ENCODE results near the gene NR5A1. TPM values are rescaled to one million over a fixed set of nuclear protein-coding genes. Genes with fewer than 3 reads are reported as not detected.

Gene NR5A1
- total RNA-seq, 1 experiment from 2014 or later: 0.64 TPM

GRCh38 chr9:124453586-124454191 is 53.5 kb downstream of the NR5A1 start:
- peak overlapping the region; percentile 41 for H3K9ac ChIP-seq (ENCODE audit: low read length)
- intact Hi-C loops (cut with micrococcal nuclease): no loop called here
- no peaks in the 10 kb centered on the region for H3K9me3 ChIP-seq (ENCODE audit: control insufficient read depth in 1 of 2, insufficient read depth in 1 of 2, low read depth in 1 of 2, low read length in 2 of 2)
- H3K36me3 ChIP-seq (ENCODE audit: control insufficient read depth in 1 of 2, insufficient read depth in 2 of 2, low read length in 2 of 2): no peaks in the 10 kb centered on the region
- ChIA-PET CTCF (interaction anchor here (1.0 kb wide), 1 partner anchor 37 kb away, joined by 3 read pairs; no protein-coding TSS in a partner anchor), RAD21 (ENCODE audit: low non-redundant PET in 1 of 2, low total read pairs in 2 of 2, uncharacterized antibody in 2 of 2, unreplicated experiment in 2 of 2) (no interaction called here), POLR2A (interaction anchor here (0.6 kb wide), 1 partner anchor 12 kb away, joined by 3 read pairs; no protein-coding TSS in a partner anchor)
- no peaks in the 10 kb centered on the region for H3K9me2 ChIP-seq (ENCODE audit: insufficient read depth)
- peaks cover 6 to 19% of the 10 kb centered on the region in 2 experiments; a peak in 2 of 4 replicates for H3K4me1 ChIP-seq (ENCODE audit: control insufficient read depth in 1 of 2, insufficient read depth in 2 of 2, low read length in 2 of 2)
- H2AFZ ChIP-seq (ENCODE audit: low read depth, low read length, poor library complexity, severe bottlenecking): peak overlapping the region; percentile 15
- peak overlapping the region; percentile 50; the same call in 1 of the 2 replicates for H3K27ac ChIP-seq (ENCODE audit: low read depth, low read length)
- peak; percentile 90 for ATAC-seq
- peak; percentile 21 for DNase-seq (ENCODE audit: low read depth, low spot score)
- no peaks in the 10 kb centered on the region for H3K79me2 ChIP-seq (ENCODE audit: insufficient read depth, low read length)
- H3K4me2 ChIP-seq (ENCODE audit: low read length): peak overlapping the region; percentile 78
- no peaks in the 10 kb centered on the region for H3K27me3 ChIP-seq (ENCODE audit: insufficient read depth, low read length)
- TF ChIP-seq ZFX (IDR thresholded peaks at IDR 0.05): 0 out of 2 replicates have a peak, but pooled peaks have one; percentile 2
- no peak for TF ChIP-seq EZH2 (IDR thresholded peaks at IDR 0.05)
- TF ChIP-seq CEBPB (IDR thresholded peaks at IDR 0.05; ENCODE audit: low read depth): no peak
- TF ChIP-seq SP1 (IDR thresholded peaks at IDR 0.05; ENCODE audit: low read depth): no peak
- no peak for TF ChIP-seq ATF3 (IDR thresholded peaks at IDR 0.05)
- TF ChIP-seq, protein P1, sequence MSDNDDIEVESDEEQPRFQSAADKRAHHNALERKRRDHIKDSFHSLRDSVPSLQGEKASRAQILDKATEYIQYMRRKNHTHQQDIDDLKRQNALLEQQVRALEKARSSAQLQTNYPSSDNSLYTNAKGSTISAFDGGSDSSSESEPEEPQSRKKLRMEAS (IDR thresholded peaks at IDR 0.05): no peak
- TF ChIP-seq RAD21 (IDR thresholded peaks at IDR 0.05; ENCODE audit: low read depth): no peak
- no peak for TF ChIP-seq ZNF274 (IDR thresholded peaks at IDR 0.05; ENCODE audit: low read depth, low read length)
- no peak for TF ChIP-seq EZH2phosphoT487 (IDR thresholded peaks at IDR 0.05; ENCODE audit: borderline replicate concordance)
- no peak for TF ChIP-seq EGR1 (IDR thresholded peaks at IDR 0.05; ENCODE audit: low read depth)
- 0 out of 2 replicates have a peak, but pooled peaks have one; percentile 45 for TF ChIP-seq POLR2AphosphoS5 (IDR thresholded peaks at IDR 0.05; ENCODE audit: low read depth, low read length)
- peak overlapping the region; percentile 36 to 58 for H3K4me3 ChIP-seq (replicated peaks in 1 of 2; ENCODE audit: low read depth in 1 of 2, low read length in 2 of 2)
- BruUV-seq (replicated peaks): no TSS peak
- H4K20me1 ChIP-seq (ENCODE audit: insufficient read depth): no peaks in the 10 kb centered on the region

Measured in HCT116 (cell line).